H4 (cell line): Measurements from ENCODE around the gene EDEM3. TPM values are rescaled to one million over a fixed set of nuclear protein-coding genes. Genes with fewer than 3 reads are reported as not detected.
A peak's percentile ranks its signal among the peaks of the same experiment; 100 is the strongest.
"Not testable (repeated sequence)": the region's sequence is repeated elsewhere in the genome, so short reads cannot be mapped to it uniquely, and the experiment has no call there.

ENCODE experiments used
- DNase-seq: peaks from one replicate; pipeline ENCODE4 v3.0.0-alpha.2; 2015; ENCODE audit warnings: low spot score
- total RNA-seq: library from RNA; depleted of rRNA; stranded (reverse); fragments of >200 nt; shearing (Covaris generic); gene quantifications from 2 replicates; pipeline ENCODE4 v1.2.3, GENCODE V29; 2014

The EDEM3 gene
- total RNA-seq, 1 experiment from 2014 or later = 28.4 TPM

DNA sequence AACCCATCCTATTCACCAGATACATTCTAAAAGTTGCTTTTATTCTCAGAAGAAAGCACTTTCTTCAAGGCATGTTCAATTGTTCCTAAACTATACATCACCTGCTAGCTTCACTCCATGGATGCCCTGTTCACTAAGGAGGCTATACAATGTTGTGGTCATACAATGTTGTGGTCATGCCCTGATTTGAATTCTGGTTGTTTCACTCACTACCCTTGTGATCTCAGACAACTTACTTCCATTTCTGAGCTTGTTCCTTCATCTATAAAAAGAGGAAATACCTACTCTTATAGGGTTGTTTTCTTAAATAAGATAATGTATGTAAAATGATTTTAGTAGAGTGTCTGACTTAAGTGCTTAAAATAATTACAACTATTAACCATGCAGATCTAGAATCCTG lies 19.7 kb downstream of the EDEM3 start:
- DNase-seq = no peak

DNA sequence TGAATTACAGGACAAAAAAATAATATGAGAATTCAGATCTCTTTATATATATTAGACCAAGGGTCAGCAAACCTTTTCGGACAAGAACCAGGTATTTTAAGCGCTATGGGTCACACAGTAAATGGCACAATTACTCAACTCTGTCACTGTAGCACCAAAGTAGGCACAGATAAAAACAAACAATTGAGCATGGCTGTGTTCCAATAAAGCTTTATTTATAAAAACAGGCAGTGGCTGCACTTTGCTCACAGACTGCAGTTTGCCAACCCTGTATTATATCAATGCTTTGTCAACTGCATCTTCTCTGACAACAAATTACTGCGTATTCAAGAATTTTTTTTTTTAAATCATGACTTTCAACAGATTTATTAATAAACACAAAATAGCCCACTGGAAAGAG lies 29.8 kb downstream of the EDEM3 start:
- DNase-seq = no peak

DNA sequence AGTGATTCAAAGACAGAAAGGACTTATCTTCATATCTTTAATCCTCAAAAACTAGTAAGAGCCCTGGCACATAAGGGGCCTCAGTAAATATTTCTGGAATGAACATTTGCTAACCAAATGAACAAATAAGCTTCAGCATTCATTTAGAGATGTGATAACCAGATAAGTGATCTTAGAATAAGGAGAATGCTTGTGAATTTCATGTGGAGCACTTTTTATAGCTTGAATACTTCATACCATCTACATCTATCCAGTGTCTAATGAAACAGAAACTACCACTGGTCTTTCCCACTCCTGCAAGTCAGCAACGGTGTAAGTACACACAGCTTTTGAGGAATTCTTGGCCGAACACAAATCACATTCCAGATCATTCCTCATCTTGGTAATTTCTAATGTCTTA lies 38.5 kb downstream of the EDEM3 start:
- DNase-seq = no peak

DNA sequence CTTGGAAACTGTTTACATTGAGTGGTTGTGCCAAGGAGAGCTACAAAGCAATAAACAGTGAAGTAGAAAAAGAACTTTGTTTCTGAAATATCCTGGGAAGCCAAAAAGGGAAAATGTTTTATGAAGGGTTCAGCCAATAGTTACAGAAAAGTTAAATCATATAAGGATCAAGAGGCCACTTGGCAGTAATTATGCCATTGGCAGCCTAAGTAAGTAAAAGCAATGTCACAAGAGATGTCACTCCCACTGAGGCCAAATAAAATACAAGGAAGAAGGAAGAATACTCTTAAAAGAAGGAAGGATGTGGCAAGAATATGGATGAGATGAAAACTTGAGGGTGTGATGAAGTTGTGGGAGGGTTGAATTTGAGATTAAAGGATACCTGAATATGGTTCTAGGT lies 45.2 kb downstream of the EDEM3 start:
- DNase-seq = no peak

DNA sequence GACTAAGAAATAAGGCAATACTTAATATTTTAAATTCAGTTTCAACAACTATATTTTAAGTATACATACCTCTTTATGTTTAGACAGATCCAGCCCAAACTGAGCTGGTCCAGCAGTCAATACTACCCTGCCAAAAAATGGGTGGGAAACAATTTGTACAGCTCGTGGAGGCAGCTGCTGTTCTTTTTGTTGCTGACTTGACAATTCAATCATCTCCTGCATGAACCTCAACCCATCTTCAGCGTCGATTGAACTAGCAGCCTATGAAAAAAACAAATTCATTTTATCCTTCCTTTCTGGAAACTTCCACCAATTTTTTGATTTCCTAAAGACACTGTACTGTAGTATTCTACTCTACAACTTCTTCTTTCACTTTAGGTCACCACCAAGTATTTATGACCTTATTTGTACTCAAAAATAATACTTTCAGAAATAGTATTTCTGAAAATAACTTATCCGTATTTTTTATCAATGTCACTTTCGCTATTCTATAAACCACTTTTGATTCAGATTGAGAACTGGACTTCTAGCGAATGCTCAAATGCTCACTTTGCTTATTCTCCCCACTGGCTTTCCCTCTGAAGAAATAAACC lies 46.5 kb downstream of the EDEM3 start:
- no peak for DNase-seq

DNA sequence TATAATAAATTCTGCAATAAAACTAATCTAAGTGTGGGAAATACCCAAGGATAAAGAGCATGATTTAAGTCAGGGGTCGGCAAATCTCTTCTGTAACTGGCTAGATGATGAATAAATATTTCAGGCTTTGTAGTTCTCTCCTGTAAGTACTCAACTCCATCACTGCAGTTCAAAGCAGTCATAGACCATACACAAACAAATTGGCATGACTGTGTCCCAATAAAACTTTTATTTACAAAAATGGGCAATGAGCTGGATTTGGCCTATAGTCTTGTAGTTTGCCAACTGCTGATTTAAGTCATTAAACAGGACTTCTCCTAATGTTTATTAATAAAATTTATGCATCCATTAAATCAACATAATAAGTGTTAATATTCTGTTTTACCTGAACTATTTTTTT lies 49.4 kb downstream of the EDEM3 start:
- DNase-seq = no peak

DNA sequence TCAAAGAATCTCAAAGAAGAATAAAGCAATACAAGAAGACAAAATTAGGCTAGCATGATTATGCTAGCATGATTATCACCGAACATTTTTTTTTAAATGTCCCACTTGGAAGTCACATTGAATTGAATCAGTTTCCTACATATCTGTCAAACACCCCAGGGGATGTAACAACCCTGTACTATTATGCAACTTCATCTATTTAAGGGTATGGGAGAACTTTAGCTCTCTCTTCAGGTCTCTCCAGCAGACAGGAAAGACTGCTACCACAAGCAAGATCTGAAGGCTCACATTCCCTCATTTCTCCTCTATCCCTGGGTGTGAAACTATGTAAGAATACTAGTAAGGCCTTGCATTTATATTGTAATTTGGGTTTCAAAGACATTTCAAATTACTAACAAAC lies 52.8 kb downstream of the EDEM3 start:
- DNase-seq = no peak

DNA sequence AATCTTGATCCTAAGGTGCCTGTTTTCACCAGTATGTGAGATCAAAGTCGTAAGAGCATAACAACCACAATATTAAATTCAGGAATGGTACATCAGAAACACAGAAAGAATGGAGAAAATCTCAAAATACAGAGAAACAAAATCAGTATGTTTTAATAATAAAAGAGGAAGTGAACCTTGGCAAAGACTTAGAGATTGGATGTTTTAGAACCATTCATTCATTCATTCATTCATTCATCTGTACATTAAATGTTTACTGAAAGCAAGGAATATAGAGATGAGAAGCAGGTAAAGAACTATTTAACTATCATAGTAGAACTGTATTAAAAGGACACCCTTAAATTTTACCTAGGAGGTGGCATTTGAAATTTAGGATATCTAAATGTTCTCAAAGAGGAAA lies 55.7 kb downstream of the EDEM3 start:
- no peak for DNase-seq

DNA sequence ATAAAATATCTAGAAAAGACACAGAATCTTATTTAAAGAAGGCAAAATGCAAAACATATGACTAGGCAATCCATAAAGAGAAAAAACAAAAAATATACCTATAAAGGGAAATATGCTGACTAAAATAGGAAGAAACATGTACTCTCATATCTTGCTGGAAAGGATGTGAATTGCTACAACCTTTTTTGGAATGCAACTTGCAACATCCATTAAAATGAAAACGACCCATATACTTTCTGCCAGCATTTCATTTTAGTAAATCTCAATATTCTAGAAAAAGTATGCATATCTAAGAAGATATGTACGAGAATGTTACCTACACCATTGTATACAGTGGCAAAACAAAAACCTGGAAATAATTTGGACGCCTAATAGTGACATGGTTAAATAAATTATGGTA lies 56.6 kb downstream of the EDEM3 start:
- DNase-seq = no peak

DNA sequence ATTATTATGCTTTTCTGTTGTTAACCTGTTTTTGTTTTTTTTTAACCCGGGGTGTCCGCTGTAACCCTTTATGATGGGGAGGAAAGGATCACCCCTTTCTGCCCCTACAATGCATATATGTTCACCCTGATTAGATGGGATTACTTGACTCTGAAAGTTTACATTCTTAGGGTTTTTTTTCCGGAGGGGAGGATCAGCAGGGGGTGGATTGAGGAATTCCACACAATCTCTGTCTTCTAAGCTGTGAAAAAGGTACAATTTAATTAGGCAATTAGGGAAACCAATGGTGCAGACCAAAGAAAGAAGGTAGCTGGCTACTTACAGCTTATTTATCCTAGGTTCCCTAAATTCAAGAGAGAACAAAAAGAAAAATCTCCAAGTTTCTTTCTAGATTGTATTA lies 58.3 kb downstream of the EDEM3 start:
- DNase-seq = no peak

DNA sequence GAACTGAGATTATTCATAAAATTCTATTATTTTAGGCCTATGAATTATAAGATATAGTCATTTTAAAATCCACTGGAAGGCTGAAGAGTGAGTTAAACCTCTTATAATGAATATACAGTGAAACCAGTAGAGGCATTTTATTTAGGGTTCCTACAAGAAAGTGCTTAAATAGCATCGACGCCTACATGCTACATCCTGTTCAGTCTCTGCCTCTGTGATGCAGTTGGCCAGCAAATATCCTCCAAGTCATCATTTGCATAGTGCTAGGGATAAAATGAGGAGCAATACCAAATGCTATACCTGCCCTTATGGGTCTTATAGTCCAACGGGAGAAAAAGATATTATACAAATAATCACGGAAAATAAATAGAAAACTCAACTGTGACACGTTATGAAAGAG lies 59.6 kb downstream of the EDEM3 start:
- DNase-seq = no peak

DNA sequence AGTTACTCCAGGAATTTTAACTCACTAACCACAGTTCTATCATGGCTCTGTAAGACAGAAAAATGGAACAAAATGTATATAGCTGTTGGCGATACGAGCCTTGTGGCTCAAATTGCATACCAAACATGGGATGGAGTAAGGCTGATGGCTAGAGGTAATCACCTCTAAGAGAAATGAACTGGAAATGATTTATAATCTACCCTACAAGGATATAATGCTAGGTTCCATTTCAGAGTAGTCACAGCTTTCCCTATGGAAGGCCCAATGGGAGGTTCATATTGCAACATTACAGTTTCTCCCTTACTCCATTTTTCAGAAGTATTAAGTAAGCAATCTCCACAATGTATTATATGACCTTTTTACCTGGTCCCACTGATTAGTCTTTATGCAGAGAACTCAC lies 61.6 kb downstream of the EDEM3 start:
- DNase-seq = no peak

DNA sequence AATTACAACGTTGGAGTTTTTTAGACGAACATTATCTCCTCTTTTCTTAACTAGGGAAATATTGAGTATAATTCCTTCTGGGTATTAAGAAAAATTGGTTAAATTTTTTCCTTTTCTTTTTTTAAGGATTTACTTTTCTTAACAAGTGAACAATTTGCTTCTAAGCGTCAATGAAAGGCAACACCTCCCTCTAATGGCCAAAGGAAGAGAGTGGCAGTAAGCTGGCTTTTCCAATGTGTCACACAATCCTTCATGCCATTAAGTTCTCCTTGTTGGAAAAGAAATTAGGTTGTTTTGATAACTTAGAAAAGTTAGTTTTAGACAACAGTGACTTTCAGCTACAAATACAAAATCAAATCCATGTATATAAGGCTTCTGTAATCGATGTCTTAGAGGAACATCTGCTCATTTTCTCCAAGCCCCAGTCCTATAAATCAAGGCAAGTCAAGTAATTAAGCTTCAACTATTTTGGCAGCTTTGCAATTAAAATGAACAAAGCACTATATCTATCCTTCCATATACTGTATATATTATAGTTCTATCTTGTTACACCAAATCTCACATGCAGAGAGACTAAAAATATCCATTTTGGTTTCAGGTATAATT lies 62.8 kb downstream of the EDEM3 start:
- peak; percentile 53 for DNase-seq

DNA sequence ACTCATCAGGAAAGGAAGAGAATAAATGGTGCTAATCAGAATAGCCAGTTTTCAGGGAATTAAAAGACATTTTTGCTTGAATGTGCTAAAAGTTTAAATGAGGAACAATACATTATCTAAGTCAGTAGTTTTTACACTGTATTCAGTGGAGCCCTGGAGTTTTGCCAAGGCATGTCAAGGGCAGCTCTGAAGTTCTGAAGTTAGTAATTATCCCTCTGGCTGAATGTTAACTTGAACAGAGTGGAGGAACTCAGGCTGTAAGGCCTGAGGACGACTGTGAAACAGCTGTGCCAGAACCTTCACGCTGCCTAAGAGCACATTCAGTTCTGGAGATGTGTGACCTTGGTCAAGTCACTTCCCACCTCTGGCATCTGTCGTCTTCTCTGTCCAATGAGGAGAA lies 68.1 kb downstream of the EDEM3 start:
- no peak for DNase-seq

DNA sequence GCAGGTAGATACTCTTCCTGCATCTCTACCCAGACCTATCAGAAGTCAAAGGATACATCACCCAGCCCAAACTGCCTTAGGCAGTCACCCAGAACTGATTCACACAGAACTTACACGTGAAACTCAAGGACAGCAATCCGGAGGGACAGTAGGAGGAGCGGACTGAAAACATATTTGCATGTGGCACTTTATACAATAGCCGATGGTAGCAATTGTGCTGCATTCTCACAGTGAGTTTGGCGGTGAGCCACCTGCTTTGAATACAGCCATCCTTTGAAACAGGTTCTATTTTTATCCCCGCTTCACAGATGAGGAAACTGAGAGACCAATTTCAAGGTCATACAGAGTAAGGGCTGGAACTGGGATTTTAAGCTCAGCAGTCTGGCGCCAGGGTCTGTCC lies 69.5 kb downstream of the EDEM3 start:
- no peak for DNase-seq

DNA sequence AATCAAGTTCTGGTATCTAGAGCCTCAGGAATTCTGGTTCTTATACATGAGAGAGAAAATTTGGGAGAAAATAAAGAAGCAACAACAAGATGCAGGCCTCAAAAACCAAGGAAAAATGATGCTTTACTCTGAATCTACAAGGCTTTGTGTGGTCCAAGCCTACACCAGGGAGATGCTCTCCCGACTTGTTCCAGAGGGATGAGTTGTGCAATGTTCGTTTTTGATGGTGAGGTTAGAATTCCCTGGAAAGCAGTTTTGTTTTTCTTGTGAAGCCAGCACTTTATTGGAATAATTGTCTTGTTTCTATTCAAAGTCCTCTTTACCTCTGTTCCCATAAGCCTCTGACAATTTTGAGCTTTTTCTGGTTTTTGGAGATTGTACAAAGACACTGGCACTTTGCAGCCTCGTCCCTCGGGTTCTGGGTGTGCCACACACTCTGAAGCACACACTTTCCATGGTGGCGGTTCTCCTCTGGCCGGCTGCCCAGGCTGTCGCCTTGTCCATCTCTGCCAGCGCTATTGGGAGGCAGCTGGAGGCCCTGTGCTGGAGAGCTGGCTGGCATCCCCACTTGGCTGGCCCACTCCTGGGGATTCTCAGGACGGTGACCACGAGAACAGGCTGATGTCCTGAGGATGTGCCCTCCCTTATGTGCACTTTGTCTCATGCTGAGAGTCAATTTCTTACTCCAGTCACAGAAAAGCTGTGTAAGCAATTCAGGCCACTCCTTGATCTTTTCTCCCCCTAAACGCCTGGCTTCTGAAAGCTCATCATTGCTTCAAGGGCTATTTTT lies 70.2 kb downstream of the EDEM3 start:
- DNase-seq = no peak

DNA sequence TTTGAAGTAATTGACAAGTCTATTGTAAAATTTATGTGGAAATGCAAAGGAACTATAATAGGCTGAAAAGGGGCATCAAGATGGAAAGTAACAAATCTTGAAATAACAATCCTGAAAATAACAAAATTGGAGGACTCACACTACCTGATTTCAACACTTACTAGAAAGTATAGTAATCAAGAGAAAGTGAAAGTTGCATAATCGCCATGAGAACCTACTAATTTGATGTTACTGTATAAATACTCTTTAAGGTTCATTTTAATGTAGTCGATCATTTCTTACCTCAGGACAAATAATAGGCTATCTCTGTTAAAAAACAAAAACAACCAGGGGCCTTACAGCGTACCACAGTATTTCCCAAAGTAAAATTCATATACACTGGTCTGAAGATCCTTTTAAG lies 71.7 kb downstream of the EDEM3 start:
- DNase-seq = no peak

DNA sequence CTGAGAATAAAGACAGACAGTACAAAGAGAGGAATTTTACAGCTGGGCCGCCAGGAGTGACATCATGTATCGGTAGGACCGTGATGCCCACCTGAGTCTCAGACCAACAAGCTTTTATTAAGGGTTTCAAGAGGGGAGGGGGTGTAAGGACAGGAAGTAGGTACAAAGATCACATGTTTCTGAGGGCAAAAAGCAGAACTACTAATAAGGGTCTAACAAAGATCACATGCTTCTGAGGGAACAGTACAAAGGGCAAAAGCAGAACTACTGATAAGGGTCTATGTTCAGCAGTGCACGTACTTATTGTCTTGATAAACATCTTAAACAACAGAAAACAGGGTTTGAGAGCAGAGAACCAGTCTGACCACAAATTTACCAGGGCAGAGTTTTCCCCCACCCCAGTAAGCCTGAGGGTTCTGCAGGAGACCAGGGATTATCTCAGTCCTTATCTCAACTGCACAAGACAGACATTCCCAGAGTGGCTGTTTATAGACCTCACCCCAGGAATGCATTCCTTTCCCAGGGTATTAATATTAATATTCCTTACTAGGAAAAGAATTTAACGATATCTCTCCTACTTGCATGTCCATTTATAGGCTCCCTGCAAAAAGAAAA lies 73.9 kb downstream of the EDEM3 start:
- DNase-seq = not testable (repeated sequence)

DNA sequence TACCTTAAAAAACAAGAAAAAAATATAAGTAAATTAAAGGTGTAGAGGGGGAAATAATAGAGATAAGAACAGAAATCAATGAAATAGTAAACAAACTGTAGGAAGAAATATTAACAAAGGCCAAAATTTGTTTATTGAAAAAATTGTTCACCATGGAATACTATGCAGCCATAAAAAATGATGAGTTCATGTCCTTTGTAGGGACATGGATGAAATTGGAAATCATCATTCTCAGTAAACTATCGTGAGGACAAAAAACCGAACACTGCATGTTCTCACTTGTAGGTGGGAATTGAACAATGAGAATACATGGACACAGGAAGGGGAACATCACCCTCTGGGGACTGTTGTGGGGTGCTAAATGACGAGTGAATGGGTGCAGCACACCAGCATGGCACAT lies 75.2 kb downstream of the EDEM3 start:
- DNase-seq = not testable (repeated sequence)

DNA sequence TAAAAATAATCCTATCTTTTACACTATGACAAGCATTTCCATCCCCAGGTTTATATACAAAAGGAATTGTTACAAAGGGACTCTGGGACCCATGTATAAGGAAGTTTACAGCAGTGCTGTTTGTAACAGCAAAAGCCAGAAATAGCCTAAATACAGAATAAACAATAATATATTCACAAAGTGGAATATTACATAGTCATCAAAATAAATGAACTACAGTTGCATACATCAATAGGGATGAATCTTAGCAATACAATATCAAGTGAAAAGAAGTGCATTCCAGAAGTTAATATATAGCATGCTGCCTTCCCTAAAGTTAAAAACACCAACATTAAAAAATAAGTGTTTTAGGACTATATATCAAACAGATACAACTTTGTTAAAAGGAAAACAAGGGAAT lies 77.3 kb downstream of the EDEM3 start:
- DNase-seq = no peak

DNA sequence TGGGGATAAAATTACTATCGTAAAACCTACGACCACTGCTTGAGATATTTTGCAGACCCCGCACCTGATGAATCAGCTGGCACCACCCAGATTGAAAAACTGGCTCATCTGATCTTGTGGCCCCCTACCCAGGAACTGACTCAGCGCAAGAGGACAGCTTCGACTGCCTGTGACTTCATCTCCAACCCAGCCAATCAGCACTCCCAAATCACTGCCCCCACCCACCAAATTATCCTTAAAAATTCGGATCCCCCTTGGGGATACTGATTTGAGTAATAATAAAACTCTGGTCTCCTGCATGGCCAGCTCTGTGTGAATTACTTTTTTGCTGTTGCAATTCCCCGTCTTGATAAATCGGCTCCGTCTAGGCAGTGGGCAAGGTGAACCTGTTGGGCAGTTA lies 81.4 kb downstream of the EDEM3 start:
- DNase-seq = no peak

DNA sequence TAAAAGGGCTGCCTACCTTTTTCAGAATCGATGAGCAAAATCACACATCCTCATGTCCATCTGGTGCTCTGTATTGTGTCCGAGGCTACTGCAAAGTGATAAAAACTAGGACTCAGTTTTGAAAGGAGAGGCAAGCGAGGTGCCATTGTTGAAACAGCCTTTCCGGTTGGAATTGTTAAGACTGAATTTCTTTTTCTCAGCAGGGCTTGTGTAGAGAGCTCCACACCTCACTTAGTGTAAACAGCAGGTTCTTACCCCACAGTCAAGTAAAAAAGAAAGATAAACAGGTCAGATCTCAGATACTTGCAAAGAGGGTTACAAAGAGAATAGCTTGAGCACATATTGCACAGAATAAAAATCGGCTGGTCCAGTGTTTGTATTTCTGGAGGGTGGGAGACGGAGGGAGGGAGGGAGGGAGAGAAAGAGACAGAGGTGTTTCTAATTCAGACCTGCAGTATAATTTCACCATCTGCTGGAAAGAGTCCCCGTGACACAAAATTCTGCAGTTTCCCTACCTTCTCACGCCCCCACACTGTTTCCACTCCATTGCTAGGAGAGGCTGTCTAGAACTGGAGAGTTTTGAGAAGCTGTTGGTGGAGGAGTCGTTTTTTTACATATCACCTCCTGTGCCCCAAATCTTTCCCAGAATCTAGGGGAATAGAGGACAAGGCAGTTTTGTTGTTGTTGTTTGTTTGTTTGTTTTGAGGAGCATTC lies 82.5 kb downstream of the EDEM3 start:
- DNase-seq = no peak
